ENCODE results near the gene SDCBP2.

Gene SDCBP2

DNA sequence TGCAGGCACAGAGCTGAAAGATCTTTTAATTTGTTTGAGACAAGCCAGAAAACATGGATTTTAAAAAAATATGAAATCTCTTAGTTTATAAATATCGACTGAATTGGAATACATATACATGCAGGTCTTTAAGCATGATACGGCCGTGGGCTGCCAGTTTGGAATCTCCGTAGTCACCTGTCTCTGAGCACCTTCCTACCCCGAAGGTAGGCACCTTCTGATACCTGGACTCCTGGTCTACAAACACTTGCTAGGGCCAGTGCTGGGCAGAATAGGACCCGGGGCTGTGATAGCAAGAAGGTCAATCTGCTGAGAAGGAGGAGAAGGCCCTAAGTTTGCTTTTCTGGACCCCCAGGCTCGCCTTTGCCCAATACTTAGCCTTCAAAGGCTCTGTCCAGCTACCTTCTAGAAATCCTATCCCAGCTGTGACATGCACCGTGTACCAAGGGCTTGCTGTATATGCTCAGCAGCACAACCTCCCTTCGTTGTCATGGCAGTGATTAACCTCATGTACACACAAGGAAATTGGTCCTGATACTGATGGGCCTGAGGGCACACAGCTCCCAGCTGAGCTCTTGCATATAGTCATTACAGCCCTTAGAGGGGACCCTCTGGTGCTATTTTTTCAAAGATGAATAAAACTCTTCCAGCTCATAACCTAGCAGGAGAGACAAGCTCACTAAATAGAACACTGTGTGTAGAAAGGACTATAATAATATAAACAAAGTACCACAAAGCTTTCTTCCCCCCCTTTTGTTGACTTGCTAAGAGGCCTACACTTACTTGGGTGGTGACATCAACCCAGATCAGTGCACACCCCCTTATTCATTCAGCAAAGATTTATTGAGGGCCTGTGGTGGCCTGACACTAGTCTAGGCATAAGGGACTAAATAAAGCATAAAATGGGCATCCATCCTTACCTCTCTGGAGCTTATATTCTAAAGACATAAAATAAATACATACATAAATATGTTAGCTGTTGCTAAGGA lies 45.1 kb downstream of the SDCBP2 start:
- peak; percentile 12 for DNase-seq (ENCODE audit: low spot score)

DNA sequence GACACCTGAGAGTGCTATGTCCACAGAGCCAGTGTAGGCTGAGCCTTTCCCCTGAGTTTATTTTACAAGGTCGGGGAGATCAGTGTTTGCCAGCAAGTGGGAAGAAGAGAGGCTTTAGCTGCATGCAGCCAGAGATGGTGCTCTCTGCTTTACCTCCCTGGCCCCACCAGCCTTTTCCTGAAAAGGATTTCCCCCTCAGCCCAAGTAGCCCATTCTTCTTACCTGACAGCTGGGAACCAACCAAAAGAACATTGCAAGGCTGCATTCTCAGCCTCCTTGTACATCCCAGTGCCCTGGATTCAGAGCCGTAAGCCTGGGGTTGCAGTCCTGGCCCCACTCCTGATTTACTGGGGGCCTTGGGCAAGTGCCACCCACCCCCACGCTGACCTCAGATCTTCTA lies 46.0 kb downstream of the SDCBP2 start:
- H3K27ac ChIP-seq = no peak overlapping the region
- TF ChIP-seq, protein P1, sequence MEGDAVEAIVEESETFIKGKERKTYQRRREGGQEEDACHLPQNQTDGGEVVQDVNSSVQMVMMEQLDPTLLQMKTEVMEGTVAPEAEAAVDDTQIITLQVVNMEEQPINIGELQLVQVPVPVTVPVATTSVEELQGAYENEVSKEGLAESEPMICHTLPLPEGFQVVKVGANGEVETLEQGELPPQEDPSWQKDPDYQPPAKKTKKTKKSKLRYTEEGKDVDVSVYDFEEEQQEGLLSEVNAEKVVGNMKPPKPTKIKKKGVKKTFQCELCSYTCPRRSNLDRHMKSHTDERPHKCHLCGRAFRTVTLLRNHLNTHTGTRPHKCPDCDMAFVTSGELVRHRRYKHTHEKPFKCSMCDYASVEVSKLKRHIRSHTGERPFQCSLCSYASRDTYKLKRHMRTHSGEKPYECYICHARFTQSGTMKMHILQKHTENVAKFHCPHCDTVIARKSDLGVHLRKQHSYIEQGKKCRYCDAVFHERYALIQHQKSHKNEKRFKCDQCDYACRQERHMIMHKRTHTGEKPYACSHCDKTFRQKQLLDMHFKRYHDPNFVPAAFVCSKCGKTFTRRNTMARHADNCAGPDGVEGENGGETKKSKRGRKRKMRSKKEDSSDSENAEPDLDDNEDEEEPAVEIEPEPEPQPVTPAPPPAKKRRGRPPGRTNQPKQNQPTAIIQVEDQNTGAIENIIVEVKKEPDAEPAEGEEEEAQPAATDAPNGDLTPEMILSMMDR (IDR thresholded peaks at IDR 0.05) = no peak
- DNase-seq (ENCODE audit: low spot score) = peak; percentile 38
- no peak overlapping the region for H3K4me3 ChIP-seq

More for the DNA sequence above, 45.1 kb downstream of the SDCBP2 start:
- Histone ChIP-seq H3K4me3 (no peak overlapping the region), H3K27ac (no peak overlapping the region)
- TF ChIP-seq, protein P1 (IDR thresholded peaks at IDR 0.05) = no peak

DNA sequence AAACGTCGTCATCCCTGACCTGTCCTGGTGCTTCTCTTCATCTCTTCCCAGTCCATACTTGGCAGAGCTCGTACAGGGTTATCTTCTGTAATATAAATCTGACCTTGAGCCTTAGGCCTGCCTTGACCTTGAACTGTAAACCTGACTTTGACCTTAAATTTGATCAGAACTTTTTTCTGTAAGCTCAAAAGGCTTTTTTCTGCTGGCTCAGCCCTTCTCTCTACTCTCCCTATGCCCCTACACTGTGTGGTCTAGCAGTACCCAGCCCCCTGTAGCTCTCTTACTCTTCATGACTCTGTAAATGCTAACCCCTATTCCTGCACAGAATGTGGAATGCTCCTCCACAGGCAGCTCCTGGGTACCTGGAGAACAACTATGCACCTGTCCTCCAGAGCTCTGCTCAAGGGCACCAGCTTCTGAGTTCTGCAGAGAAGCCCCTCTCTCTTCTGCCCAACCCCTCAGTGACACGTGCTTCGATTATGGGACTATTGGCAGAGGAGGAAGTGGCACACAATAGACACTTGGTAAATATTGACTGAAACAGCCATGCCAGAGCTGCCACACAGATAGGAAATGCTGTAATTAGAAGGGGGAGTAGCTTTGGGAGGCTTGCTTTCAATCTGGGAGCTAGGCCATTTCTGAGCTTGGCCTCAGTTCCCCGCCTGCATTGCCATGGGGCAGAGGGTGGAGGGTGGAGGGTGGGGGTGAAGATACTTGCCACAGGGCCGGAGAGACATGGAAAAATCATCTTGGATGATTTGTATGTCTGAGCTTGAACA lies 47.5 kb downstream of the SDCBP2 start:
- TF ChIP-seq, protein P1 (IDR thresholded peaks at IDR 0.05) = no peak
- H3K4me3 ChIP-seq = no peak overlapping the region
- H3K27ac ChIP-seq = no peak overlapping the region
- peak; percentile 33 for DNase-seq (ENCODE audit: low spot score)

DNA sequence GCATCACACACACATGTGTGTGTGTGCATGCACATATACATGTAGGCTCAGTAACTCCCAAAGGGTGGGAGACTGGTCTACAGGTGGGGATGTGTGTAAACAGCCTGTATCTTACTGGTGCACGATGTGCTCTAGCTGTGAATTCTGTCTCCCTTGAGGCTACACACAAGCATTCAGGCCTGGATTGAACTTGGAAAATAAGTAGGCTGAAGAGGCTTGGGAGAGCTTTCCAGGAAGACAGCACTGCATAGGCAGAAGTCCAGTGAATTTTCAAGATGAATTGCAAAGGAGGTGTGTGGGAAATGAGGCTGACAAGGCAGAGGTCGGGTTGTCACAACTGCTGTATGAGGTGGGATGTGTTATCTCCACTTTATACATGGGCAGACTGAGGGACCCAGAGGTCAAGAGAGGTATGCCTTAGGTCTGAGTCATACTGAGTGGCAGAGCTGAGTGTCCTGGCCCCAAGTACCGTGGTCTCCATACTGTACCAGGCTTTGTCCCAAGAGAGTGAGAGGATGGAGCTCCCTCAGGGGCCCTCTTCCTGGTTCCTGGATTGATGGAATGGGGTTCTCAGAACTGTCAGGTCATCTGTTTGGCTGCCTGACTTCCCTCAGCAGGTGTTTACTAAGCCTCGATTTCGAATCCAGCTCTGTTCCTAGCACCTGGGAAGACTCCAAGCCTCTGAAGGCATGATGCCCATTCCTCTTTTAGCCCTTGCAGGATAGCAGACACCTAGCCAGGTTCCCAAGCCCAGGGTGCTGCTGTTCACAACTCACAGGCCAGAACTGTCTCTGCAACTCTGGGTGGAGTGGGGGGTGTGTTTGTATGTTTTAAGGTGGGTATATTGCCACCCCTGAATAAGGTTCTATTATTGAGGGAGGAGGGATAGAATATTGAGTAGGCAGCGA lies 48.5 kb downstream of the SDCBP2 start:
- peak; percentile 50 for DNase-seq (ENCODE audit: low spot score)
- Histone ChIP-seq H3K27ac (no peak overlapping the region), H3K4me3 (no peak overlapping the region)
- TF ChIP-seq, protein P1 (IDR thresholded peaks at IDR 0.05) = no peak

DNA sequence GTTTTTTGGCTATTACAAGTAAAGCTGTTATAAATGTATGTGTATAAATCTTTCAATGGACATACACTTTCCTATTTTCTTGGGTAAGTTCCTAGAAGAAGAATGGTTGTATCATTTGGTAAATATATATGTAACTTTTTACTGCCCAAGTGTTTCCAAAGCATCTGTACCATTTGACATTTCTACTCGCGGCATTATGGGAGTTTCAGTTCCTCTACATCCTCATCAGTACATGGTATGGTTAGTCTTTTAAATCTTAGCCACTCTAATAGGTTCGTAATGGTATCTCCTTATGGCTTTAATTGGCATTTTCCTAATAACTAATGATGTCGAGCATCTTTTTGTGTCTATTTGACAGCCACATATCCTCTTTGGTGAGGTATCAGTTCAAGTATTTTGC lies 49.9 kb downstream of the SDCBP2 start:
- TF ChIP-seq, protein P1 (IDR thresholded peaks at IDR 0.05) = no peak

DNA sequence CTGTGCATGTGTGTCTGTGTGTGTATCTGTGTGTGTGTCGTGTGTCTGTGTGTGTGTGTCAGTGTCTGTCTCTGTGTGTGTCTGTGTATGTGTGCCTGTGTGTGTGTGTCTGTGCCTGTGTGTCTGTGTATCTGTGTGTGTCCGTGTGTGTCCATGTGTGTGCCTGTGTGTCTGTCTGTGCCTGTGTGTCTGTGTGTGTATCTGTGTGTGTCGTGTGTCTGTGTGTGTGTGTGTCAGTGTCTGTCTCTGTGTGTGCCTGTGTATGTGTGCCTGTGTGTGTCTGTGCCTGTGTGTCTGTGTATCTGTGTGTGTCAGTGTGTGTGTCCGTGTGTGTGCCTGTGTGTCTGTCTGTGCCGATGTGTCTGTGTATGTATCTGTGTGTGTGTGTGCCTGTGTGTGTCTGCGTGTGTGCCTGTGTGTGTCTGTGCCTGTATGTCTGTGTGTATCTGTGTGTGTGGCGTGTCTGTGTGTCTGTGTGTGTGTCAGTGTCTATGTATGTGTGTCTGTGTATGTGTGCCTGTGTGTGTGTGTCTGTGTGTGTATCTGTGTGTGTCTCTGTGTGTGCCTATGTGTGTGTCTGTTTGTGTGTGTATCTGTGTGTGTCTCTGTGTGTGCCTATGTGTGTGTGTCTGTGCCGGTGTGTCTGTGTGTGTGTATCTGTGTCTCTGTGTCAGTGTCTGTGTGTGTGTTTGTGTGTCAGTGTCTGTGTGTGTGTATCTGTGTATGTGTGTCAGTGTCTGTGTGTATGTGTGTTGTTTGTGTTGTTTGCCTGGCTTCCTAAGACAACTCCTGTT lies 51.2 kb downstream of the SDCBP2 start:
- no peak overlapping the region for H3K4me3 ChIP-seq
- TF ChIP-seq, protein P1 (IDR thresholded peaks at IDR 0.05) = no peak
- DNase-seq (ENCODE audit: low spot score) = no peak
- H3K27ac ChIP-seq = no peak overlapping the region

More for the DNA sequence above, 49.9 kb downstream of the SDCBP2 start:
- Histone ChIP-seq H3K27ac (no peak overlapping the region), H3K4me3 (no peak overlapping the region)
- no peak for DNase-seq (ENCODE audit: low spot score)
